HCT116 (cell line): Measurements from ENCODE around the gene RFX1.
"Not testable (repeated sequence)": the region's sequence is repeated elsewhere in the genome, so short reads cannot be mapped to it uniquely, and the experiment has no call there.

Experiments
- CEBPB ChIP-seq: IDR thresholded peaks from 2 replicates; pipeline ENCODE4 v1.6.1; 2012; ENCODE audit warnings: low read depth
- EZH2 ChIP-seq: fragments of 200-600 bp; sonication (generic); IDR thresholded peaks from 2 replicates; pipeline ENCODE4 v1.6.1; 2017; ENCODE audit warnings: antibody characterized with exemption, mixed run types
- EZH2phosphoT487 ChIP-seq: fragments of 200-600 bp; IDR thresholded peaks from 2 replicates; pipeline ENCODE4 v1.6.1; 2018; ENCODE audit warnings: antibody characterized with exemption, borderline replicate concordance
- JUND ChIP-seq: IDR thresholded peaks from 2 replicates; pipeline ENCODE4 v1.6.1; 2012
- POLR2A ChIP-seq: IDR thresholded peaks from 2 replicates; pipeline ENCODE4 v1.7.0; 2011; ENCODE audit warnings: borderline replicate concordance; ENCODE audit not compliant: insufficient read depth, insufficient read length; ENCODE audit errors: extremely low read depth
- RAD21 ChIP-seq: IDR thresholded peaks from 2 replicates; pipeline ENCODE4 v1.6.1; 2012; ENCODE audit warnings: low read depth, mild to moderate bottlenecking
- SIN3A ChIP-seq: IDR thresholded peaks from 2 replicates; pipeline ENCODE4 v1.6.1; 2012; ENCODE audit warnings: low read depth
- YY1 ChIP-seq: IDR thresholded peaks from 2 replicates; pipeline ENCODE4 v1.6.1; 2011; ENCODE audit warnings: low read length, low read depth, moderate library complexity, mild to moderate bottlenecking; ENCODE audit not compliant: insufficient replicate concordance; ENCODE audit errors: extremely low read depth
- TF ChIP-seq, protein P1 (sequence below), 3 experiments: fragments of 200-600 bp in 1 of 3; sonication (generic) in 1 of 3; IDR thresholded peaks in 2 of 3; conservative IDR thresholded peaks in 1 of 3; 2 replicates each; pipeline ENCODE4 v1.5.1; 2012 to 2017; ENCODE audit warnings: low read depth in 2 of 3, low read length in 2 of 3, antibody characterized with exemption in 1 of 3, borderline replicate concordance in 1 of 3, control low read depth in 1 of 3, mild to moderate bottlenecking in 1 of 3, mixed read lengths in 1 of 3, mixed run types in 1 of 3, moderate library complexity in 1 of 3; ENCODE audit not compliant: insufficient read depth in 1 of 3
- TF ChIP-seq, protein P2 (sequence below): IDR thresholded peaks from 2 replicates; pipeline ENCODE4 v1.6.1; 2012
- TF ChIP-seq, protein P3 (sequence below): IDR thresholded peaks from 2 replicates; pipeline ENCODE4 v1.6.1; 2012

DNA sequence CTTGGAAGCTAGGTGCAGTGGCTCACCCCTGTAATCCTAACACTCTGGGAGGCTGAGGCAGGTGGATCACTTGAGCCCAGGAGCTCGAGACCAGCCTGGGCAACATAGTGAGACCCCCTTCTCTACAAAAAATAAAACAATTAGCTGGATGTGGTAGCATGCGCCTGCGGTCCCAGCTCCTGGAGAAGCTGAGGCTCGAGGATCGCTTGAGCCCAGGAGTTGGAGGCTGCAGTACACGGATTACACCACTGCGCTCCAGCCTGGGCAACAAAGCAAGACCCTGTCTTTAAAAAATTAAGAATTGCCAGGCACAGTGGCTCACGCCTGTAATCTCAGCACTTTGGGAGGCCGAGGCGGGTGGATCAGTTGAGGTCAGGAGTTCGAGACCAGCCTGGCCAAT is 44.8 kb upstream of the RFX1 start:
- not testable (repeated sequence) for TF ChIP-seq POLR2A, CEBPB, SIN3A, EZH2, YY1, EZH2phosphoT487, RAD21, JUND
- TF ChIP-seq, protein P1, sequence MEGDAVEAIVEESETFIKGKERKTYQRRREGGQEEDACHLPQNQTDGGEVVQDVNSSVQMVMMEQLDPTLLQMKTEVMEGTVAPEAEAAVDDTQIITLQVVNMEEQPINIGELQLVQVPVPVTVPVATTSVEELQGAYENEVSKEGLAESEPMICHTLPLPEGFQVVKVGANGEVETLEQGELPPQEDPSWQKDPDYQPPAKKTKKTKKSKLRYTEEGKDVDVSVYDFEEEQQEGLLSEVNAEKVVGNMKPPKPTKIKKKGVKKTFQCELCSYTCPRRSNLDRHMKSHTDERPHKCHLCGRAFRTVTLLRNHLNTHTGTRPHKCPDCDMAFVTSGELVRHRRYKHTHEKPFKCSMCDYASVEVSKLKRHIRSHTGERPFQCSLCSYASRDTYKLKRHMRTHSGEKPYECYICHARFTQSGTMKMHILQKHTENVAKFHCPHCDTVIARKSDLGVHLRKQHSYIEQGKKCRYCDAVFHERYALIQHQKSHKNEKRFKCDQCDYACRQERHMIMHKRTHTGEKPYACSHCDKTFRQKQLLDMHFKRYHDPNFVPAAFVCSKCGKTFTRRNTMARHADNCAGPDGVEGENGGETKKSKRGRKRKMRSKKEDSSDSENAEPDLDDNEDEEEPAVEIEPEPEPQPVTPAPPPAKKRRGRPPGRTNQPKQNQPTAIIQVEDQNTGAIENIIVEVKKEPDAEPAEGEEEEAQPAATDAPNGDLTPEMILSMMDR (IDR thresholded peaks at IDR 0.05 in 2 of 3, conservative IDR thresholded peaks at IDR 0.05 in 1 of 3; ENCODE audit: borderline replicate concordance in 1 of 3, insufficient read depth in 1 of 3, low read depth in 2 of 3, low read length in 2 of 3): not testable (repeated sequence)
- TF ChIP-seq, protein P2, sequence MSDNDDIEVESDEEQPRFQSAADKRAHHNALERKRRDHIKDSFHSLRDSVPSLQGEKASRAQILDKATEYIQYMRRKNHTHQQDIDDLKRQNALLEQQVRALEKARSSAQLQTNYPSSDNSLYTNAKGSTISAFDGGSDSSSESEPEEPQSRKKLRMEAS: not testable (repeated sequence)
- TF ChIP-seq, protein P3, sequence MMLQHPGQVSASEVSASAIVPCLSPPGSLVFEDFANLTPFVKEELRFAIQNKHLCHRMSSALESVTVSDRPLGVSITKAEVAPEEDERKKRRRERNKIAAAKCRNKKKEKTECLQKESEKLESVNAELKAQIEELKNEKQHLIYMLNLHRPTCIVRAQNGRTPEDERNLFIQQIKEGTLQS: not testable (repeated sequence)
